Fibroblast of skin of right quadriceps (primary cell): ENCODE measurements around the gene TERF2IP.

ENCODE experiments used
- DNase-seq: peaks from one replicate; pipeline ENCODE4 v3.0.0-alpha.2; 2013

Gene TERF2IP, protein sequence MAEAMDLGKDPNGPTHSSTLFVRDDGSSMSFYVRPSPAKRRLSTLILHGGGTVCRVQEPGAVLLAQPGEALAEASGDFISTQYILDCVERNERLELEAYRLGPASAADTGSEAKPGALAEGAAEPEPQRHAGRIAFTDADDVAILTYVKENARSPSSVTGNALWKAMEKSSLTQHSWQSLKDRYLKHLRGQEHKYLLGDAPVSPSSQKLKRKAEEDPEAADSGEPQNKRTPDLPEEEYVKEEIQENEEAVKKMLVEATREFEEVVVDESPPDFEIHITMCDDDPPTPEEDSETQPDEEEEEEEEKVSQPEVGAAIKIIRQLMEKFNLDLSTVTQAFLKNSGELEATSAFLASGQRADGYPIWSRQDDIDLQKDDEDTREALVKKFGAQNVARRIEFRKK

DNA sequence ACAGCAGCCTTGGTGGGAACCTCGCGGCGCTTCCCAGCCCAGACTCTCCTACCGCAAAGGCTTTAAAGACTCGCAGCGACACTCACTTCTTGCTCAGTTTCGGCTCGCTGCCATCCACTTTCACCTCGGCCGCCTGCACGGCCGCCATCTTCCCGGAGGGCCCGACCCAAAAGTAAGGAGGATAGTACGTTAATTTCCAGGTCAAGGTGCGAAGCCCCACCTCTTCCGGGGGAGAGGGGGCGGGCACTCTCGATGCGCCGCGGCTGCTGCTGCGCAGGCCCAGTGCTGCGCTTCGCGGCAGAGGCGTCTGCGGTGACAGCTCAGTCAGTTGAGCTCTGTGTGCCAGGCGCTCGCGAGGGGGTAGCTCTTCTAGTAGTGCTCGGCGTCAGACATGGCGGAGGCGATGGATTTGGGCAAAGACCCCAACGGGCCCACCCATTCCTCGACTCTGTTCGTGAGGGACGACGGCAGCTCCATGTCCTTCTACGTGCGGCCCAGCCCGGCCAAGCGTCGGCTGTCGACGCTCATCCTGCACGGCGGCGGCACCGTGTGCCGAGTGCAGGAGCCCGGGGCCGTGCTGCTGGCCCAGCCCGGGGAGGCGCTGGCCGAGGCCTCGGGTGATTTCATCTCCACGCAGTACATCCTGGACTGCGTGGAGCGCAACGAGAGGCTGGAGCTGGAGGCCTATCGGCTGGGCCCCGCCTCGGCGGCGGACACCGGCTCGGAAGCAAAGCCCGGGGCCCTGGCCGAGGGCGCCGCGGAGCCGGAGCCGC, at the start of gene TERF2IP, which contains the start of gene KARS1:
TSS of gene TERF2IP (plus strand) at position 282 of the 773 bp plus-strand sequence. CDS start at position 392, 110 bp downstream.
TSS of gene KARS1 (minus strand) at position 174 of the 773 bp plus-strand sequence. CDS start at position 148, 26 bp downstream.
- DNase-seq = peak; percentile 91

DNA sequence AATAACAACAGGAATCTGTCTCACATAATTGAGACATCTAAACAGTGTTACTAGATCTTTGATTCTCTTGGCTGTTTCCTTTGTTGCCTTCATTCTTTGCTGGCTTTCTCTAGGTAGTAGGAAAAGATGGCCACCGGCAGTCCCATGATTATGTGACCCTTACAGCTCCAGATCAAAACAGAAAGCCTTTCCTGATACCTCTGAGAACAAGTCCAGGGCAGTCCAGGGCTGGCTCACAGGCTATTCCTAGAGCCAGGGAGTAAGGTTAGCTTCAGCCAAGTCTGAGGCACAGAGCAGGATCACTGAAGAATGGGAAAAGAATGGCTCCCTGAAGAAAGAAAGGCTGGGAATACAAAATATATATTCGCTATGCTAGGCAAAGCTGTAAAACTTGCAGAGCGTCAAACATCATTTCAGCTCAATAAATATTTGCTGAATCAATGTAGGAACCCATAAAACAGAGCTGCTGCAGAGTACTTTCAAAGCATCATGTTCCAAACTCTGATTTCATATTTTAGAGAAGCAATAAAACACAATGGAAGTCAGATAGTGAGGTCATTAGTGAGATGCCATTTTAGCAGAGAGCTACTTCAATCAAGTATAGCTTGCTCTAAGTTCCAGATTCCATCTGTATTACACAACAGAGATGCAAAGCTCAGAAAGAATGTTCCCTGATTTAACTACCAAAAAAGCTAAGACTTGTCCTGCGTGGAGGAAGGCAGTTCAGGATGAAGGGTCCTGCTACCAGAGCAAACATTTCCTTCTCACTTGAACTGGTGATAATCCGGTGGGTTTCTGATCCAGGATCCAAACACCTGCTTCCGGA, 47.9 kb upstream of the TERF2IP start:
- DNase-seq = no peak

DNA sequence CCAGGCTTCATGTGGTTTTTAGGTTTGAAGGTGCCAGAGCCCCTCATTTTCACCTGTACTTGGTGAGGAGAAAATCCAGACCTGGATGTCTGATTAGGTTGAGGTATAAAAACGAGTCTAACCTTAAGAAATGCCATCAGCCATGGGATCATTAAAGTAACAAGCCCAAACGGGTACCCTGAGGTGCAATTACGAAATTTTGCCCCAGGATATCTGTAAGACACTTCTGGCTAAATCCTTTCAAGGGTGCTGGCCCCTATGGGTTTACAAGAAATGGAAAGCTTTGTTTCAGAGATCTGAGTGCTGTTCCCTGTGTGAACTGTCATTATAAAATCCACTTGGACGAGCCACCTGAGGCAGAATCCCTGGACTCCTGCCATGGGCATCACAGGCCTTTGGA, 44.3 kb upstream of the TERF2IP start:
- no peak for DNase-seq

DNA sequence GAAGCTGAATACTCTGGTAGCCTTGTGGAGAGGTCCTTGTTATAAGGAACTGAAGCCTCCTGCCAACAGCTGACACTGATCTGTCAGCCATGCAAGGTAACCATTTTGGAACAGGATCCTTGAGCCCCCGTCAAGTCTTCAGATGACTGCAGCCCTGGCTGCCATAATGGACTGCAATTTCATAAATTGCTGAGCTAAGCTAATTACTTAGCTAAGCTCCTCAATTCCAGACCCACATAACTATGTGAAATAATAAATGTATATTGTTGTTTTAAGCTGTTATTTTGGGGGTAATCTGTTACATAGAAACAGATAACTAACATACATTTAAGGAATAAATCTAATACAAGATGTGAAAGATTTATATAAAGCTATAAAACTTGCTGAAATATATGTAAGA, 41.1 kb upstream of the TERF2IP start:
- DNase-seq = no peak

DNA sequence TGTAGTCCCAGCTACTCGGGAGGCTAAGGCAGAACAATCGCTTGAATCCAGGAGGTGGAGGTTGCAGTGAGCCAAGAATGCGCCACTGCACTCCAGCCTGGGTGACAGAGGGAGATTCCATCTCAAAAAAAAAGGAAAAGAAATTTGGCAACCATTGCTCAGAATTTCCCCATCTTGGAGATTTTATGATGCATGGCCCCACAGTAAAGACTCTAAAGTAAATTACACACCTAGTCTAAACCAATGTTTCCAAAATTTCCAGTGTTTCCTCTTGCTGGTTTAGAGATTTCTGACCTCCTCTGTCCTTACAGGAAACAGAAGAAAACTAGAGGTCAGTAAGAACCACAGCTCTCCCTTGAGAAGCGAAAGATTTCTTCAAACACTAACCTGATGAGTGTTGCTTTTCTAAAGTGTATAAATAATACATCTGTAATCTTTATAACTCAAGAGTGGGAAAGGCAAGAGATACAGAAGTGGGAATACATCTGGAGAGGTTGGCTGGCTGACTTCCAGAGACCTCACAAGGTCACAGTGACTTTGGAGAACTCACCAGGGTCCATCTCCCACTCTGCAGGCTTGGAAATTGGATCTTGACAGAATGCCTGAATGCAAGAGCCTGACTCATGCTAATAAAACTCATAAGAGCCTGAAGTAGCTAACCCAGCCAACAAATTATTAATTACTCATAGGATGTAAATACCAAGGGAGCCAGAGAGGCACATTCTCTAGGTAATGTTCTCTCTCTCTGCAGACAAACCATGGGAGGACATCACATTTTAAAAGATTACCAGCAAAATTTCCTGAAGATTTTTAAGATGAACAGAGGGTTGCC, 33.3 kb upstream of the TERF2IP start:
- peak; percentile 66 for DNase-seq

DNA sequence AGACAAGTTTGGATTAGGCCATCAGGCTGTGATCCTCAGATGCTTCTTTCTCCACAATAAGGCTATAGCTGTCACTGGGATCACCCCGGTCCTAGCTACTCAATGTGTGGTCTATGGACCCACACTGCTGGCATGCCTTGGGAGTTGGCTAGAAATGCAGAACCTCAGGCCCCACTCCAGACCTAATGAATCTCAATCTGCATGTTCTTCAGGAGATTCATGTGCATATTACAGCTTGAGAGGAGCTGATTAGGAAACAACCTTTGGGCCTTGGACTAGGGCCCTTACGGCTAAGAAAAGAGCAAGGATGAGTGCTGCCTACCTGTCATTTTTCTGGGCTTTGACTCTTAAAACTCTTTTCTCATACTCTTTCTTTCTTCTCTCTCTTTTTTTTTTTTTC, 32.0 kb upstream of the TERF2IP start:
- no peak for DNase-seq

DNA sequence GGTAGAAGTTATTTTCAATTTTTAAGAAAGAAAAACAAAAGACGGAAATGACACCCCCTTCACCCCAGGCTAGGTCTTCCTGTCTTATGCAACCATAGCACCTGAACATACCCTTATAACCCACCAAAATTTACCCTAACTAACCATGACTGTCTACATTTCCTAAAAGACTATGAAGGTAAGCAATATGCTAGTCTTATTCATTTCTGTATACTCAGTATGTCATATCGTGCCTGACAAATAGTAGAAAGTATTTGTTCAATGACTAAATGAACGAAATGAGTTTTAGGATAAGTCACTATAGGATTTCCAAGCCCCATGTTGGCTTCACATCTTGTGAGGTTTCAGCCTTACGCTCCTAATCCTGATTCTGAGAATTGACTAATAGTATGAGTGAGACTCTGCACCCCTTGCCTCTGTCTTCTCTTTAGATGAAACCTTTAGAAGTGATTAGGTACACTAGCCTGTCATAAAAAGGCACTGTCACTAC, 31.0 kb upstream of the TERF2IP start:
- DNase-seq = no peak

DNA sequence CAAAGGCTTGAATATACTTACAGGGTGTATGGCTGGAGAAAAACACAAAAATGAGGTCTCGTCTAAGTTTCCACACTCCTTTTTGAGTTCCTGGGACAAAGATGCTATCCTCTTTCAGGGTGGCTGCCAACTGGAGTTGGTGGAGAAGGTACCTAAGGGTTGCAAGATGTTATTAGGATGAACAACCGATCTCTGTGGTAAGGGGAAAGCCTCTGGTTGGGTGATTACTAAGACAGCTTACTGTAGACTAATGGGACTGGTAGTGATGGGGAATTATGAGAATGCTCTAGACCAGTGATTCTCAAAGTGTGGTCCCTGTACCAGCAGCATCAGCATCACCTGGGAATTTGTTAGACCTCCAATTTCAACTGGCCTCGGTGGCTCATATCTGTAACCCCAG, 30.5 kb upstream of the TERF2IP start:
- DNase-seq = no peak

DNA sequence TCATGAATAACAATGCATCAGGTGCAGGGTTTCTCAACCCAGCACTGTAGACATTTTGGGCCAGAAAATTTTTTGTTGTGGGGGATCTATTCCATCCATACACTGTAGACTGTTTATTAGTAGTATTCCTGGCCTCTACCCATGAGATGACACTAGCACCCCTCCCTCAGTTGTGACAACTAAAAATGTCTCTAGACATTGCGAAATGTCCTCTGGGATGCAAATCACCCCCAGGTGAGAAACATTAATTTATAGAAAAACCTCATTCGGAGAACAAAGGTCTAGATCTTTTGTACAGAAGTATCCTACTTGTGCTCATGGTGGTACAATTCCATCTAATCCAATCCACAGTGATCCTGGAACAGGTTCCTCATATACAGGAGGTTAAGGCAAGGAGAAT, 28.8 kb upstream of the TERF2IP start:
- DNase-seq = no peak

DNA sequence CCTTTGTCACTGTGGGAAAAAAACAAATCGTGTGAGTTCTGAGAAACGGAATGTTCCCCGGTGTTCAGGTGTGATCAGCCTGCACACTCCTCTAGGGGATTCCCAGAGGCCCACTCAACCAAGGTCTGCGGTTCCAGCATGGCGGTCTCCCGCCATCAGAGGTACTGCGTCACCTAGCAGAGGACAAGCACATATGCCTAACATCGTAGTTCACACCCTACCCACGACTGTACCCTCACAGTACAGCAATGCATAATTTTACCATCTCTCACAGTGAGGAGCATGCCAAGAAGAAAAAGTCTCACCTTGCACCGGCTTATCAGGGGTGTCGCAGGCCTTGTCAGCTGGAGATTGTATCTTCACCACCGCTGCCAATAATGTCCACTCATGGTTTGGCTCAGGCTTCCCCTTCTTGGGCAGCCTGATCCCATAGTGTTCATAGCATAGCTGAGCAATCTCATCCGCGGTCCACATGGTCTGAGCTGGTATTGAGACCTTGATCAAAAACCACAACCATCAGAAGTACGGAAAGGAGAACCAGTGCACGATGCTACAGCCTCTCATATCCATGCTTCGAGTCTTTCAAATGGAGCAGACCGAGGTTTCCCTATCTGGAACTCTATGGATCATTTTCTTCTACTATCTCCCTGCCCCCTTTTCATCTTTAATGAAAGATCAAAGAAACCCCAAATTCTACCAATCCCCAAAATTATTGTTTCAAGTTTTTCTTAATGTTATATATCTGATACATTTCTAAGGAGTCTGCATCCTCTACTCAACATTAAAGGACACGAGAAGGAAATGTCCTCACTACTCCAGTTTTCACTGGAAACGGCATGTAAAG, 27.0 kb upstream of the TERF2IP start:
- DNase-seq = no peak

DNA sequence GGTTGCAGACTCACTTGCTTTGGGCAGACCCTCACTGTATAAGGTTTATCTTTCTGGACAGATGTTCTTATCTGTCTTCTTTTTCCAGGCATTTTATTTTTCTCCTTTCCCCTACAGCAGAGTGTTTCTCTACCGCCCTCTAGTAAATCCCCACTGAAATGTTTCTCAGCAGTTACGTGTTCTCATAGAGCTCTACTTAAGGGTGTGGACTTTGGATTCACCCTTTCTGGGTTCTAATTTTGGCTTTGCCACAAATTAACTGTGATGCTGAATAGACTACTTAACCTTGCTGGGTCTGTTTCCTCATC, 26.4 kb upstream of the TERF2IP start:
- DNase-seq = peak; percentile 42

DNA sequence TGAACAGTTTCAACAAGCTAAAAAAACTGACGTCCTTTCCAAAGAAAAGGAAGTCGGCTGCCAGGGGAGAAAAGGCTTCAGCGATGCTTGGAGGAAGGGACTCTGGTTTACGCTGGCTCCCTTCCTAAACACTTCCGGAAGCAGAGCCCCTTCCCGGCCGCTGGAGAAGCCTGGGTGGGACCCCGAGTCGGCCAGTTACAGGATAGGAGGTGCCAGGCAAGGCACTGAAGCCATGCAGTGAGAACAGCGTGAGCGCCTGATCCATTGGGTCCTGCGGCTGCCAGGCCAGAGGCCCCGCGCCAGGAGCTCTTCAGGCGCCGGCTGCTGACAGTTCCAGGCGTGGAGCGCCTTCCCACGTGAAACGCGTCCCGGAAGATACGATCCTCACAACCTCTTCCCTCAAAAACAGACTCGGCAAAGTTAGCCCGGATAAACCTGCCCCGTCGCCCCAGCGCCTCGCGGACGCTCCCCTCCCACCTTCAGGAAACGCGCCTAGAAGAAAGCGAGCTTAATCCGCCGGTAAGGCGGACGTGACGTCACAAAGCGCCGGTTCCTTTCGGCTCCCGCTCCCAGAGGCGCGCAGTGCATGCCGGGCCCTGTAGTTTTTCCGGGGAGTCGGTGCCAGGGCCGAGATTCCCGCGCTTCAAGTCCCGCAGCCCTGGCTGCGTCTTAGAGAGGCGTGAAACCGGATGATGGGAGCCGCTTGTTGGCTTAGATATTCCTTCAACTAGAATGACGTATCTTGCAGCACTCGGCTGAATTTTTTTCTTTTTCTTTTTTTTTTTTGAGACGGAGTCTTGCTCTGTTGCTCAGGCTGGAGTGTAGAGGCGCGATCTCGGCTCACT, 24.6 kb upstream of the TERF2IP start, which contains the start of gene ADAT1:
TSS of gene ADAT1 (minus strand) at position 521 of the 845 bp plus-strand sequence. CDS start 2,482 bp downstream, outside the sequence.
- peak; percentile 98 for DNase-seq

DNA sequence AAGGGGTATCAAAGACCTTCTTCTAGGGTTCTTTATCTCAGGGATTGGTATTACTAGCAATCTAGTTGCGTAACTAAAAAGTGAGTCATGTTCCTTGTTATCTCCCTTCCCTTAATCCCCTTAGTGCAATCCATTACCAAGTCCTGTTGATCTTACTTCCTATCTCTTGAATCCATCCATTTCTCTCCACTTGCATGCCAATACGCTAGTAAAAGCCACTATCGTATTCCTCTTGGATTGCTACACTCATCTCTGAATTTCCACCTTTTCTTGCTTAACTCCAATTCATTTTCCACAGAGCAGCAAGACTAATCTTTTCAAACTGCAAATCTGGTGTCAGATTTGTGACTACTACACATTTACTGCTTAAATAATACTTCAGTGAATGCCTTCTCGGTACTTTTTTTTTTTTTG, 22.6 kb upstream of the TERF2IP start:
- DNase-seq = peak; percentile 23

DNA sequence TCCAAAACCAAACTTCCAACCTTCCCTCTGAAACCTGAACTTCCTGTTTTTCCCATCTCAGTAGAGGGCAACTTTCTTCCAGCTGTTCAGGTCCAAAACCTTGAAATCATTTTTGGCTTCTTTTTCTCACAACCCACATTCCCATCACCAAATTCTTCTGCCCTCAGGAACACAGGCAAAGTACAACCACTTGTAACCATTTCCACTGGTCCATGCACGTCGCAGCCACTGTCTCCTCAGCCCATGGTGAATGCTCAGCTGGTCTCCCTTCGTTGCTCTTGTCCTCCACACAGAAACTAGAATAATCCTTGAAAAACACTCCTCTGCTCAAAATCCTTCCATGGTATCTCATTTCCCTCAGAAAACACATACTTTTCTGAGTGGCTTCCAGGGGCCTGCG, 20.8 kb upstream of the TERF2IP start:
- no peak for DNase-seq

DNA sequence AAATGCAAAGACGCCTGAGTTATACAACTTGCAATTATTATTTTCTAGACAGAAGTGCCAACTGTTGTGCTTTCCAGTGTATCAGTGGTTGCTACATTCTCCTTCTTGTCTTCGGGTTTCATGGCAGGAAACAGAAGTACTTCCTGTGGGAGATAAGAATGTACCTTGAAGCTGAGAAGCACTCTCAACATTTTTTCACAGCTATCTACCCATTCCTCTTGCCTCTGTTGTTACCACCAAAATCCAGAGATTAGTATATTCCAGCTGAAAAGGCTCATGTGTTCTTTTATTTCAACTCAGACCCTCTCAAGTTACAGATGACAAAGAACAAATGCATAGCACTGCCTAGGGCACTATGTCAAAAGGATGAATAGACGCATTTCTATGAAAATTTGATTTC, 19.7 kb upstream of the TERF2IP start:
- no peak for DNase-seq

DNA sequence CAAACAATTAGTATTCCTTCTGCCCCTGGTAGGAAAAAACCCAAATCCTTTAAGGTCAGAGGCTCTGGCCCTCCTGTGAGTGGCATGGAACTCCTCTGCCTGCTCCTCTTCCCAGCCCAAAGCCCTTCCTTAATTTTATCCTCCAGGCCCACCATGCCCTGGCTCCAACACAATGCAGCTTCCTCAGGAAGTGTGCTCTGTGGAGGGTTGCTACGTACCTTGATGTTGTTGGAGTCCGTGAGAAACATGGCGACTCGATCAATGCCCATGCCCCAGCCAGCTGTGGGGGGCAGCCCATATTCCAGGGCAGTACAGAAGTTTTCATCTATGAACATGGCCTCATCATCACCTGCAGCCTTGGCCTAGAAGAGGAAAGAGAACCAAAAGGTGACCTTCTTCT, 19.2 kb upstream of the TERF2IP start:
- DNase-seq = no peak

DNA sequence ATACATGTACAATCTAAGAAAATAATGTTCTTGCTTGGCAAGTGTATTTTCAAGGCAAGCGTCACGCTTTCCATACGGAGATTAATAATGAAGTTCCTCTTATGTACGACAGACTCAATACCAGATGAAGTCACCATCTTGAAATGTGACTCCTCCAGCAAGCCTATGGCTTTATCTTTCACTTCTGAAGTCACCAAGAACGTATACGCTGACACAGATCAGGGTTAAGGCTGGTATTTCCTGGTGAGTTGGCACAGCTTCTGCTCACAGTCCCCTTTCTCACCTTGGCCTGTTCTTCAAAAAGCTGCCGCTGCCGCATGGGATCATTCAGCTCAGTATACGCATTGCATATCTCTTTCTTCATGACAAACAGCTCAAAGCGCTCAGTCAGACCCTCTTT, 18.4 kb upstream of the TERF2IP start:
- DNase-seq = no peak

DNA sequence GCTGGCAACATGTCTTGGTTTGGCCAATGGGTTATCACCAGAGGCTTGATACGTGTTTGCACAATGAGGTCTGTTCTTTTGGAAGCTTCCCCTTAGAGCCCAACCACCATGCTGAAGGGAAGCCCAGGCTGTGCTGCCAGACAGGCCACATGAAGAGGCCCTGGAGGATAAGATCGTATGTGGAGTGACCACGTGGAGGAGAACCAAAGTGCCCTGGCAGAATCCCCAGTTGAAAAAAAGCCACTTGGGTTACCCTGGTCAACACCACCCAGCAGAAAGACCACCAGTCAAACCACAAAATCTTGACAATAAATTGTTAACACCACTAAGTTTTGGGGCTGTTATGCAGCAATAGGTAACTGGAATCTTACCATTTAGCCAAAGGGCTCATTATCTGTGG, 17.5 kb upstream of the TERF2IP start:
- no peak for DNase-seq

DNA sequence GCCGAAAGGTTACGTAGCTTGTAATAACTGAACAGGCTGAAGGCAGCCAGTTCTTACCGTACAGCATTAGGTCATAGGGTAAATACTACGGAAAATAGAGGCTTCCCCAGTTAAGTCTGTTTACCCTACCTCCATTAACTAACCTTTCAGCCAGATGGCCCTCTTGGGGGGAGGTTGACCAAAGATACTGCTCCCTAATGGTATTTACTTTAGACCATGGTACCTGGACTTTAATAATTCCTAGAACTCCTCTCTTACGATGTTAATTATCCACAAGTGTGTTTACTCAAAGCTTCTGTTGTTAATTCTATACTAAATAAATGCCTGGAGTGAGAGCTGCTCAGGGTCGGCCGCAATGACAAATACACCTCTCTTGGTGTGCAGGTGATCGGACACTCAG, 14.7 kb upstream of the TERF2IP start:
- DNase-seq = no peak

DNA sequence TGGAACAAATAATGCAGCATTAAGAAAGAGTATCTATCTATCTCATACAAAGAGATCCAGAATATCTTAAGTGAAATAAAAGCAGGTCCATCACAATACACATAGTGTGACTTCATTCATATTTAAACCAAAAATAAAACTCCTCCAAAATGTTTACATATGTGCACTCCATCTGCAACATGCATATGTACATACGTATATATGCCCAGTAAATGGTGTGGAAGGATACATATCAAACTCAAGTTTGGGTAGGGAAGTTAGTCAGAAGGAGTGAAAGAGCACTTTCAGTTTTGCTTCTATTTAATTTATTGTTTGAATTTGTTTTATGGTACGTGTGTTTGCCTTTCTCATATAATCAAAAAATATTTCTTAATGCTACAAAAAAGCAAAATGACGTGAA, 12.5 kb upstream of the TERF2IP start:
- no peak for DNase-seq
